GM12873 (cell line): ENCODE data around the gene SGCD.

Experiments
- CTCF ChIP-seq: IDR thresholded peaks from 2 replicates; pipeline ENCODE4 v1.5.1; 2012; ENCODE audit warnings: low read depth, mild to moderate bottlenecking, moderate library complexity, low read length, control low read depth; ENCODE audit not compliant: insufficient read depth; ENCODE audit errors: missing control alignments

Gene SGCD

GRCh38 chr5:156326718-156327259, at the start of gene SGCD:
Gene SGCD, plus strand, starts transcription at chr5:156327164.
- TF ChIP-seq CTCF: no peak

DNA sequence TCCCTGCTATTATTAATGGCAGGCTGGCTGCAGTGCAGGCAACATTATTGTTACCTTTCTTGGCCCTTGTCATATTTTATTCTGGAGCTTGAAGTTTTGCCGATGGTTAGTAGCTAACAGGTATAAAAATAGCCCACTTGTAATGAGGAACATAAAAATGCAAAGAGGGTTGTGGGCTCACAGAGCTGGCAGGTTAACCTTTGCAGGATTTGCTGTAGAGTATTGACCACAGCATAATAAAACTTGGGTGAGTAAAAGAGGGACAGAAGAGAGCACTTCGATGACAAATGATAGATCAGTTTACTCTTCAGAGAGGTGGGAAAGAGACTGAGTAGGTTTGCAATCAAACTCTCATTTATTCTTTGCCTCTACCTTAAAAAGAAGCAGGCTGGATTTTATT, 49.7 kb upstream of the SGCD start:
- TF ChIP-seq CTCF: no peak

DNA sequence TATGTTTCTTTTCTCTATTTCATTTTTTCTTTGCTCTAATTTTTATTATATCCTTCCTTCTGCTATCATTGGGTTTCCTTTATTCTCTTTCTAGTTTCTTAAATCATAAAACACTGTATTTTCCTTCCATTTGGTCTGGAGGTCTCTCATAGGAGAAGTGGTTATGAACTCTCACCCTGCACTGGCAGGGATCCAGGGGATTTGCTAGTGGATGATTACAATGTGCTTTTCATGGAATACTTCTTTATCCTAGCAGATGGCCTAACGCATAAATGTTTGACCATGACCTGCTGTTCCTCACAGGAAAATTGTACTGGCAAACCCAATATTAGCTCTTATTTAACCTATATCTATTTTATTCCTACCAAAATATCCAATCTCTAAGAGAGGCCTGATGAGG, 31.5 kb upstream of the SGCD start:
- no peak for TF ChIP-seq CTCF

- TF ChIP-seq CTCF: no peak
Observed at GRCh38 chr5:156310115-156310514, 16.8 kb upstream of the SGCD start.

DNA sequence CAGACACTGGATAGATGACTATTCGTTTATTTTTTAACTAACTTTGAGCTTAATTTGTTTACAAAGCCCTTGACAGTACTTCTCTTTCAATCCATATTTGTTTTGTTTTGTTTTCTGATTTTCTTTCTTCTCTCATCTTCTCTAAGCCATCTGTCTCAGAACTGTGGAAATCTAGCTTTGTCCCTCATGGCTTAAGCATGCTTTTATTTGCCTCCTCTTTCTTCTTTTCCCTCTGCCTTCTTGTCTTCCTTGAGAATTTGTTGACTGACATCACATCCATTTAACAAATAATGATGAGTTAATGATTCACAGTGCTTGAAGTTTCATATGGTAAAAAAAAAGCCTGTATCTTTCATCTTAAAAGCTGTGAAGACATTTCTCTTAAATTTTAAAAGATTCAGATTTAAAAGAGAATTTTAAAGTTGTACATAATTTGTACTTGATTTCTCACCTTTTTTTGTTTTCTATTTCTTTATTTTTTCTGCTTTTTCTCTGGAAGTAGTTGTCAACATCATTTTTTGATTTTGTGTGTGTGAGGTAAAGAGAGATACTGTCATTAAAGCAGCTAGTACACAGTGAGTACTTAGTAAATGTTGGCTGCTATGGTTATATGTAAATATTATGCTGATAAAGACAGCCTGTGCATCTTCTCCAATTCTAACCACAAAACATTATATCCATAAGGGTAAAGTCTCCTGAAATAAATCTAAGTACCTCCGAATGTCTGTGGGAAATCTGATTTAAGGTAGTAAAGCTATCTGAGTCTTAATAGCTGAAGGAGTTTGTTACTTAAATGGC, 13.9 kb upstream of the SGCD start:
- TF ChIP-seq CTCF: no peak

GRCh38 chr5:156314416-156314815, 12.5 kb upstream of the SGCD start:
- no peak for TF ChIP-seq CTCF

- TF ChIP-seq CTCF: no peak
Observed at GRCh38 chr5:156322666-156323065, 4.3 kb upstream of the SGCD start.
